Neuronal stem cell (in vitro differentiated cells): ENCODE results near the gene ZNF337.

Experiments used
- DNase-seq: peaks from one replicate; pipeline ENCODE4 v3.0.0-alpha.2; 2013; ENCODE audit warnings: low spot score
- H2AFZ ChIP-seq: one replicate; pipeline ENCODE4 v1.6.1; 2013; ENCODE audit warnings: mild to moderate bottlenecking, low read length, inconsistent platforms
- H2AK5ac ChIP-seq: 2 replicates; pipeline ENCODE4 v1.6.1; 2013; ENCODE audit warnings: low read depth, mild to moderate bottlenecking, inconsistent platforms, low read length, moderate library complexity, mixed read lengths
- H2BK120ac ChIP-seq: 2 replicates; pipeline ENCODE4 v1.6.1; 2013; ENCODE audit warnings: low read depth, mild to moderate bottlenecking, inconsistent platforms, low read length, moderate library complexity, mixed read lengths
- H2BK12ac ChIP-seq: one replicate; pipeline ENCODE4 v1.6.1; 2013; ENCODE audit warnings: low read length, inconsistent platforms
- H2BK15ac ChIP-seq: 2 replicates; pipeline ENCODE4 v1.6.1; 2013; ENCODE audit warnings: mild to moderate bottlenecking, low read length, inconsistent platforms, mixed read lengths
- H2BK5ac ChIP-seq: one replicate; pipeline ENCODE4 v1.6.1; 2013; ENCODE audit warnings: inconsistent platforms, mild to moderate bottlenecking, low read length, moderate library complexity
- H3K14ac ChIP-seq: one replicate; pipeline ENCODE4 v1.6.1; 2013; ENCODE audit warnings: low read length, inconsistent platforms
- H3K18ac ChIP-seq: 2 replicates; pipeline ENCODE4 v1.6.1; 2013; ENCODE audit warnings: low read length, inconsistent platforms
- H3K23ac ChIP-seq: 2 replicates; pipeline ENCODE4 v1.6.1; 2013; ENCODE audit warnings: low read depth, mild to moderate bottlenecking, mixed read lengths, low read length, inconsistent platforms; ENCODE audit not compliant: poor library complexity
- H3K27ac ChIP-seq: replicated peaks from 3 replicates; pipeline ENCODE4 v1.5.1; 2013; ENCODE audit warnings: low read length, inconsistent platforms
- H3K27me3 ChIP-seq, 3 experiments: 2 replicates each; pipeline ENCODE4 v1.6.1; 2013; ENCODE audit warnings: low read length in 3 of 3, mild to moderate bottlenecking in 2 of 3, inconsistent platforms in 1 of 3, low read depth in 1 of 3, mixed read lengths in 1 of 3, moderate library complexity in 1 of 3; ENCODE audit not compliant: control insufficient read depth in 3 of 3, insufficient read depth in 3 of 3
- H3K36me3 ChIP-seq, 2 donors: replicated peaks in 1 of 2; 2 replicates each; pipeline ENCODE4 v1.6.1; 2013; ENCODE audit warnings: low read length in 2 of 2; ENCODE audit not compliant: control insufficient read depth in 2 of 2, insufficient read depth in 2 of 2
- H3K4ac ChIP-seq: 2 replicates; pipeline ENCODE4 v1.6.1; 2013; ENCODE audit warnings: inconsistent platforms, mild to moderate bottlenecking, low read length, moderate library complexity
- H3K4me1 ChIP-seq, 2 donors: 1 replicate in 1 of 2; 2 replicates in 1 of 2; pipeline ENCODE4 v1.6.1; 2013; ENCODE audit warnings: low read length in 2 of 2, low read depth in 1 of 2; ENCODE audit not compliant: control insufficient read depth in 2 of 2, insufficient read depth in 1 of 2
- H3K4me2 ChIP-seq: one replicate; pipeline ENCODE4 v1.6.1; 2013; ENCODE audit warnings: mild to moderate bottlenecking, low read length, inconsistent platforms; ENCODE audit not compliant: insufficient read depth, poor library complexity, severe bottlenecking
- H3K4me3 ChIP-seq, 2 donors: 2 replicates each; pipeline ENCODE4 v1.5.1; 2013; ENCODE audit warnings: low read length in 2 of 2, mild to moderate bottlenecking in 2 of 2, inconsistent platforms in 1 of 2, moderate library complexity in 1 of 2
- H3K79me1 ChIP-seq: one replicate; pipeline ENCODE4 v1.6.1; 2013; ENCODE audit warnings: low read depth, mild to moderate bottlenecking, inconsistent platforms, low read length, moderate library complexity
- H3K9ac ChIP-seq: one replicate; pipeline ENCODE4 v1.6.1; 2013; ENCODE audit warnings: mild to moderate bottlenecking, low read depth, low read length, inconsistent platforms; ENCODE audit not compliant: poor library complexity
- H3K9me3 ChIP-seq, 2 donors: replicated peaks in 1 of 2; 2 replicates each; pipeline versions ENCODE3 to v1.6.1; 2013; ENCODE audit warnings: low read length in 2 of 2, mild to moderate bottlenecking in 2 of 2, inconsistent platforms in 1 of 2, low read depth in 1 of 2, mixed read lengths in 1 of 2, moderate library complexity in 1 of 2; ENCODE audit not compliant: control insufficient read depth in 2 of 2, insufficient read depth in 1 of 2
- H4K8ac ChIP-seq: one replicate; pipeline ENCODE4 v1.6.1; 2013; ENCODE audit warnings: low read depth, mild to moderate bottlenecking, inconsistent platforms, low read length, moderate library complexity
- H4K91ac ChIP-seq: one replicate; pipeline ENCODE4 v1.6.1; 2013; ENCODE audit warnings: low read length, low read depth, mild to moderate bottlenecking, inconsistent platforms; ENCODE audit not compliant: poor library complexity
- WGBS, 2 donors: extraction: QIAGEN DNeasy Blood & Tissue Kit; methylation state at CpG; one replicate each; pipeline ENCODE4 v1.1.7; 2013; ENCODE audit warnings: missing lambda C conversion rate in 2 of 2, mixed read lengths in 1 of 2; ENCODE audit not compliant: insufficient read length in 2 of 2, insufficient replicate concordance in 1 of 2; ENCODE audit errors: extremely low coverage in 2 of 2; 5-methylcytosine and 5-hydroxymethylcytosine counted together

Gene ZNF337

GRCh38 chr20:25730862-25731261, 34.2 kb upstream of the ZNF337 start:
- Histone ChIP-seq H3K4me3 (no peak overlapping the region), H3K14ac (no peak overlapping the region), H4K91ac (no peak overlapping the region), H4K8ac (no peak overlapping the region), H3K9ac (no peak overlapping the region), H3K4me1 (no peaks in the 10 kb centered on the region), H2BK120ac (no peak overlapping the region), H3K27ac (no peak overlapping the region), H2AK5ac (no peak overlapping the region), H2AFZ (no peak overlapping the region), H3K23ac (no peak overlapping the region), H3K4me2 (no peak overlapping the region), H2BK12ac (no peak overlapping the region), H2BK15ac (no peak overlapping the region), H3K27me3 (no peaks in the 10 kb centered on the region), H3K18ac (no peak overlapping the region), H2BK5ac (no peak overlapping the region), H3K9me3 (peaks cover 7 to 10% of the 10 kb centered on the region in 2 donors), H3K79me1 (no peaks in the 10 kb centered on the region), H3K36me3 (no peaks in the 10 kb centered on the region), H3K4ac (no peak overlapping the region)
- no CpG with 5 or more reads among the region's 1 CpG for WGBS, 2 donors
- DNase-seq, result no peak

GRCh38 chr20:25726357-25726756, 29.7 kb upstream of the ZNF337 start:
- H4K91ac ChIP-seq, result no peak overlapping the region
- no peak overlapping the region for H2BK120ac ChIP-seq
- no peak overlapping the region for H3K18ac ChIP-seq
- WGBS, 2 donors, result no CpG with 5 or more reads among the region's 1 CpG
- H2BK5ac ChIP-seq, result no peak overlapping the region
- no peak overlapping the region for H2BK12ac ChIP-seq
- no peak overlapping the region for H3K4me3 ChIP-seq
- no peaks in the 10 kb centered on the region for H3K4me1 ChIP-seq
- no peak overlapping the region for H3K14ac ChIP-seq
- H3K9ac ChIP-seq, result no peak overlapping the region
- no peak overlapping the region for H2AK5ac ChIP-seq
- no peaks in the 10 kb centered on the region for H3K79me1 ChIP-seq
- H4K8ac ChIP-seq, result no peak overlapping the region
- DNase-seq, result no peak
- H3K4me2 ChIP-seq, result no peak overlapping the region
- no peak overlapping the region for H3K23ac ChIP-seq
- no peaks in the 10 kb centered on the region for H3K27me3 ChIP-seq
- H3K36me3 ChIP-seq, result no peaks in the 10 kb centered on the region
- H3K4ac ChIP-seq, result no peak overlapping the region
- no peak overlapping the region for H2AFZ ChIP-seq
- H3K9me3 ChIP-seq, result peaks cover 7 to 14% of the 10 kb centered on the region in 2 donors
- H2BK15ac ChIP-seq, result no peak overlapping the region
- H3K27ac ChIP-seq, result no peak overlapping the region

- Histone ChIP-seq H2BK12ac (no peak overlapping the region), H3K9me3 (peaks cover 7 to 14% of the 10 kb centered on the region in 2 donors), H3K4me3 (no peak overlapping the region), H3K27me3 (no peaks in the 10 kb centered on the region), H4K91ac (no peak overlapping the region), H4K8ac (no peak overlapping the region), H3K79me1 (no peaks in the 10 kb centered on the region), H2AFZ (no peak overlapping the region), H2AK5ac (no peak overlapping the region), H2BK15ac (no peak overlapping the region), H2BK5ac (no peak overlapping the region), H3K36me3 (no peaks in the 10 kb centered on the region), H2BK120ac (no peak overlapping the region), H3K9ac (no peak overlapping the region), H3K14ac (no peak overlapping the region), H3K4me1 (no peaks in the 10 kb centered on the region), H3K27ac (no peak overlapping the region), H3K23ac (no peak overlapping the region), H3K18ac (no peak overlapping the region), H3K4me2 (no peak overlapping the region), H3K4ac (no peak overlapping the region)
- DNase-seq, result no peak
Measured at GRCh38 chr20:25725639-25726038, 29.0 kb upstream of the ZNF337 start.

- Histone ChIP-seq H3K4me1 (no peaks in the 10 kb centered on the region), H3K36me3 (no peaks in the 10 kb centered on the region), H3K14ac (no peak overlapping the region), H3K4me3 (no peak overlapping the region), H3K4me2 (no peak overlapping the region), H3K79me1 (no peaks in the 10 kb centered on the region), H2BK12ac (no peak overlapping the region), H2BK5ac (no peak overlapping the region), H3K27me3 (no peaks in the 10 kb centered on the region), H3K4ac (no peak overlapping the region), H2BK120ac (no peak overlapping the region), H3K27ac (no peak overlapping the region), H3K9me3 (peaks cover 7 to 19% of the 10 kb centered on the region in 2 donors), H3K9ac (no peak overlapping the region), H3K18ac (no peak overlapping the region), H2BK15ac (no peak overlapping the region), H2AFZ (no peak overlapping the region), H4K8ac (no peak overlapping the region), H4K91ac (no peak overlapping the region), H2AK5ac (no peak overlapping the region), H3K23ac (no peak overlapping the region)
- no peak for DNase-seq
- WGBS, 2 donors, result no CpG with 5 or more reads among the region's 2 CpGs
Measured at GRCh38 chr20:25723975-25724374, 27.3 kb upstream of the ZNF337 start.
